Measurements from ENCODE around the gene PLEKHG4B.

The PLEKHG4B gene

DNA sequence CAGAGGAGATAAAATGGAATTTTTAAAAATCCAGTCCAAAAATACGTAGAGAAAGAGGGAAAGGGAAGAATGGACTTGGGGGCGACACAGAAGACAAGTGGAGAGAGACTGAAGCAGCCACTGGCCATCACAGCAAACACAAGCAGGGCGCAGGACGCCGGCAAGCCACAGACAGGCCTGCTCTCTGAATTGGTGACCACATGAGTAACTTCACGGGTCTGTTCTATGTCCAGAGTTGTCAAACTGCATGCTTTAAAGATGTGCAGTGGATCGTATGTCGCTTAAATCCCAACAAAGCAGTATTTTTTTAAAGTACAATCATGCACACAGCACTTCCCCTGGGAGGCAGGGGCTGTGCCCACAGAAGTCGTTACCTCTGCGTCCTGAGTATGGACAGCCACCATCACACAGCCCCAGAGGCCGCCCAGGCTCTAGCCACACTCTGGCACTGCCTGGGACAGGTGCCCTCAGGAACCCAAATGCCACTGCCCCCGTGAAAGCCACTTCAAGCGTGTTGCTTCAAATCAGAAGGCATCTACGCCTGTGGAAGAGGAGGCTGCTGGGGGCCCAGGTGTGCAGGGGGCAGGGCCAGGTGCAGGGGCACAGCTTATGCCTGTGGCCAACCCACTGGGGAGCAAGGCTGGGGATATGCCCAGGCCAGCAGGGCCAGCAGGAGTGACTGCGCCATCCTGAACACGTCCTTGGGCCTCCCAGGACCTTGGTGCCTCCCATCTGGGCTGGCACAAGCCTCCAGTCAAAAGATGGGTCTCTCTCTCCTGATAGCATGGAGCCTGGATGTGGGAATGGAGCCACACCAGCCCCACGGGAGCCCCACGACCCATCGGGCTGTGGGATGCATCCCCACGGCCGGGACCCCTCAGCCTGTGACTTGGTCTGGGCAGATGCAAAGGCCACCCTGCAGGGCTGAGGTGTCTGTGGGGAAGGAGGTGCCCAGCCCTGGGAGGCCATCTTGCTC is 93.4 kb downstream of the PLEKHG4B start:
- no peaks in the 10 kb centered on the region for H3K9me3 Mint-ChIP-seq (ENCODE audit: low read depth)
- no peaks in the 10 kb centered on the region for H3K36me3 Mint-ChIP-seq
- no peak overlapping the region for H3K4me3 Mint-ChIP-seq
- H3K27me3 Mint-ChIP-seq: peaks cover 2% of the 10 kb centered on the region
- no peak overlapping the region for H3K27ac Mint-ChIP-seq
- H3K4me1 Mint-ChIP-seq (ENCODE audit: low read depth): peaks cover 10% of the 10 kb centered on the region

DNA sequence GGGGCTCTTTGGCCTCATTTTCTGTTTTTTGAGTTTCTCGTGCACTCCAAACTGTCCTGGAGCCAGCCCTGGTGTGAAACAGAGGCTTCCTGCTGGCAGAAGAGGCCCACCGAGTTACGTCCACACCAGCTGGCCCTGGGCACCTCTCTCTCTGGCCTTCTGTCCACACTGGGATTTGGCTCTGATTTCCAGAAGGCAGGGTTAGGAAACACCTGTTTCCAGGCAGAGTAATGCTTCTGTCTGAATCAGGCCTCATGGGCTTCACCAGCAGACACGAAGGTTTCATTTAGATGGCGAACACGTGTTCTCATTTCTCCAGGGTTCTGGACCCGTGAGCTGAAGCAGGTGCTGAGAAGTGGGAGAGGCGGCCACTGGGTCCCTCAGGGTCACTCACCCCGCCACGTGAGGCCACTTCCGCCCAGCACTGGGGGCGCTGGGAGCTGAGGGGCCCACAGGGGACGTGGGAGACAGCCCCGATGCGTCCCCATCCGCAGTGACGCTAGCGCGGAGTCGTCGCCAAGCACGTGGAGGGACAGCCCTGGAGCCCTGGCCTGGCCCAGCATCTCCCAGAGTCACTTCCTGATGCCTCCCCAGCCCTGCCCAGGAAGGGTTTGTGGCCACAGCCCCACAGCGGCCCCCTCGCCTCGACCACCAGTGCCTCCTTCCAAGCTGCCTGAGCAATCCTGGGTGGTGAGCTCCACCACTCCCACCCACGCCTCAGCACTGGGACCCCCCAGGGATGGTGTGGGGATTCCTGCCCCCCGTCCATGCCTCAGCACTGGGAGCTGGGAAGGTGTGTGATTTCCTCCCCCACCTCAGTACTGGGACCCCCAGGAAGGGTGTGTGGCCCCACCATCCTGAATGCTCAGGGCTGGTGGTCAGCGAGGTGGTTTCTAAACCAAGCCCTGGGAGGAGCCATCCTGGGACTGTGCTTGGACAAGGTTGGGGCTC is 94.4 kb downstream of the PLEKHG4B start:
- Mint-ChIP-seq H3K4me3 (no peak overlapping the region), H3K36me3 (no peaks in the 10 kb centered on the region), H3K9me3 (ENCODE audit: low read depth) (no peaks in the 10 kb centered on the region), H3K27ac (no peak overlapping the region), H3K27me3 (peaks cover 2% of the 10 kb centered on the region), H3K4me1 (ENCODE audit: low read depth) (peaks cover 11% of the 10 kb centered on the region)

DNA sequence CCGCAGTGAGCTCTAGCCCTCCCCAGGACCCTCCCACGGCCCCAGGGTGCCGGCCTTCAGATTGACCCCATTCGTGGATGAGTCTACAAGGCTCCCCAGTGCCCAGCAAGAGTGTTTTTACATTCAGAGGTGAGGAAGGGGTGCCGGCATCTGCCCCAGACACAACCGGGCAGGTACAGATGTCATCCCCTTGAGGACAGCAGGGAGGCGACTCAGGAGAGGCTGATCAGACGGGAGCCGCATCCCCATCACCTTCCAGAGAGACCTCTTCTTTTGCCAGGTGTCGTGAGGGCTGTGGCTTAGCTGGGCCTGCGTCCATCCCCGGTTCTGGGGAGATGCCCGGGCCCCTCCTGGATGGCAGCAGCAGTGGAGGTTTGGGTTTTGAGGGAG is 95.1 kb downstream of the PLEKHG4B start:
- Mint-ChIP-seq H3K4me3 (no peak overlapping the region), H3K9me3 (ENCODE audit: low read depth) (no peaks in the 10 kb centered on the region), H3K36me3 (no peaks in the 10 kb centered on the region), H3K4me1 (ENCODE audit: low read depth) (peaks cover 11% of the 10 kb centered on the region), H3K27ac (no peak overlapping the region), H3K27me3 (peaks cover 2% of the 10 kb centered on the region)

DNA sequence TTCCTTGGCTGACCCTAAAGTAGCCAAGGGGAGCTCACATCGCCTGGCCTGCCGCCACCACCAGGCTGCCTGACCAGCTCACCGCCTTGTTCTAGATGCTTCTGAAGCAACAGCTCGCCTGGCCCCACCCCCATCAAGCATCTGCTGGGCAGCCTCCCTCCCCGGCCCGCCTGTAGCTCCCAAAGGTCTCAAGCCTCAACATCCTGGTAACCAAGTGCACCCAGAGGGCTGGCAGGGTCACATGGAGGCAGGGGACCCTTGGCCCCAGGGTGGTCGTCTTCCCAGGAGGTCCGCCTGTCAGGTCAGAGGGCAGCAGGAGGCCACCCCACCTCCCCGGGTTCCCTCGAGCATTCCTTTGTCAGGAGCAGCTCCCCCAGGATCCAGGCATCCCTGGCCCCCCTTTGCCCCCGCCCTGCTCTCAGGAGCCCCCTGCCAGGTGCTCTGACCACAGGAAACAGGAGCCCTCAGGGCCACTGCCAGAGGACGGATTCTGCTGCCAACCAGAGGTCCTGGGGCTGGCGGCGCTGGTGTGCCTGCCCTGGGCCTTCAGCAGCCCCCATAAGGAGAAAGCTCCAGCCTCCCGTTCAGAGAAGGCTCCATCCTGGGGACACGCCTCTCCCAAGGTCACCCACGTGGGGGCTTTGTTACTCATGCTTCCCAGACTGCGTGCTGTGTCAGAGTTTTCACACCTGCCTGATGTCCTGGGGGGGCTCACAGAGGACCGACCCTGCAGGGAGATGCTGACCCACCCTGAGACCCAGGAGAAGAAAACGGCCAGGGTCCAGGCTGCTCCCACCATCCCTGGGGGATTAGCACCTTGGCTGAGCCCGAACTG is 95.9 kb downstream of the PLEKHG4B start:
- peak overlapping the region; percentile 51 for H3K4me3 Mint-ChIP-seq
- no peak overlapping the region for H3K27ac Mint-ChIP-seq

DNA sequence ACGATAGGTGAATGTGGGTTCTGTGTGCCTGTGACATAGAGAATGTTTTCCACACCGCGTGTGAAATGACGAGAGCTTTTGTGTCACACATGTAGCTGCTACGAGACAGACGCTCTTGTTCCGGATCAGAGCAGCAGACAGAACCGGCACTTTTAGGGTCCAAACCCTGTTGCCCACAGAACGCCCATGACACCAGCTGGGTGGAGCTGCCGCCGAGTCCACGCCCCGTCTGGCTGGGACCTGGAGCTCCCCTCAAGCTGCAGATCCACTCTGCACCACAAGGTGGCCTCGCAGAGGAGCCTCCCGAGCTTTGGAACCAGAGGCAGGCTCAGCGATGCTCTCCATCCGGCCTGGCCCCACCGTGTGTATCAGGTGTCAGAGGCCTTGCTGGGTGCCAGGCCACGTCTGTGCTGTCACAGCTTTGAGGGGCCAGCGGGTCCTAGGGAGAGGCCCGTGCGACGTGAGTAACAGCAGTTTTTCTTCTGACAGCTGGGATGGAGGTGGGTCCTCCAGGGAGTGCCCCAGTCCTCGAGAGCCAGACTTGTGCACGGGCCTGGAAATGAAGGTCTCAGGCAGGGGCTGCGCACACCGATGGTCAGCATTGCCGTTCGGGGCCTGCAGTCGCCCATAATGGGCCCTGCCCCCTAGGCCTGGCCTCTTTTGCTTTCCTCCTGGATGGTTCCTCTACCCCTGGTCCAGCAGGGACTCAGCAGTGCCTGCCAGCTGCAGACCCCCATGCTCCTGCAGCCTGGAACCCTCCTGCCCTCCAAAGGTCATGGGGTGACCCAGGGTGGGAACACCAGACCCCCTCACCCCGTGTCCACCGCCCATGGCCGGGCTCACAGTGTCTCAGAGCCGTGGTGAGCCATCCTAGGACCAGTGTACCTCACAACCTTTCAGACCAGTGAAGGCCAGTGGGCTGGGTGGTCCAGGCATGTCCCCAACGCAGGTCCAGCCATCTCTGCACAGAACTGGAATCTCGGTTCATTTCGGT is 96.8 kb downstream of the PLEKHG4B start:
- Mint-ChIP-seq H3K4me3 (peak overlapping the region; percentile 51), H3K27ac (no peak overlapping the region)

More for the DNA sequence above, 95.9 kb downstream of the PLEKHG4B start:
- Mint-ChIP-seq H3K4me1 (ENCODE audit: low read depth) (peaks cover 13% of the 10 kb centered on the region), H3K27me3 (peaks cover 2% of the 10 kb centered on the region), H3K36me3 (no peaks in the 10 kb centered on the region), H3K9me3 (ENCODE audit: low read depth) (no peaks in the 10 kb centered on the region)

DNA sequence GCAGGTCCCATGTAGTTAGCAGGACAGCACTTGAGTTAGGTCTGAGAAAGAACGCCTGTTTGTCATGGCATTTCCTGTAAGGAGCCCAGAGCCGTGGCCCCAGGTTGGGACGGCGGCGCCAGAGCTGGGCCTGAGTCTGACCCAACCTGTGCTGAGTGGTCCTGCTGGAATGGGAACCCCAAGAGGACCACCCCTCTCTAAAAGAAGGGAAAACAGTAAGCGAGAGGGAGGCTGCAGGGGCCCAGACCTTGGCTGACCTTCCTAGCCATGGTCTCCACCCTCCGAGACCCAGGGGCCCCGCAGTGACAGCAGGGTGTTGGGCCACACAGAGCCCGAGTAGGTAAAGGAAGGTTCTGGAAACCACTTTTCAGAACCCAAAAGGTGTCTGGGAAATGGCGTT is 97.5 kb downstream of the PLEKHG4B start:
- Mint-ChIP-seq H3K4me1 (ENCODE audit: low read depth) (peaks cover 13% of the 10 kb centered on the region), H3K9me3 (ENCODE audit: low read depth) (no peaks in the 10 kb centered on the region), H3K36me3 (no peaks in the 10 kb centered on the region), H3K27me3 (peaks cover 2% of the 10 kb centered on the region), H3K27ac (no peak overlapping the region), H3K4me3 (no peak overlapping the region)

More for the DNA sequence above, 96.8 kb downstream of the PLEKHG4B start:
- Mint-ChIP-seq H3K36me3 (no peaks in the 10 kb centered on the region), H3K9me3 (ENCODE audit: low read depth) (no peaks in the 10 kb centered on the region), H3K27me3 (peaks cover 2% of the 10 kb centered on the region), H3K4me1 (ENCODE audit: low read depth) (peaks cover 13% of the 10 kb centered on the region)

DNA sequence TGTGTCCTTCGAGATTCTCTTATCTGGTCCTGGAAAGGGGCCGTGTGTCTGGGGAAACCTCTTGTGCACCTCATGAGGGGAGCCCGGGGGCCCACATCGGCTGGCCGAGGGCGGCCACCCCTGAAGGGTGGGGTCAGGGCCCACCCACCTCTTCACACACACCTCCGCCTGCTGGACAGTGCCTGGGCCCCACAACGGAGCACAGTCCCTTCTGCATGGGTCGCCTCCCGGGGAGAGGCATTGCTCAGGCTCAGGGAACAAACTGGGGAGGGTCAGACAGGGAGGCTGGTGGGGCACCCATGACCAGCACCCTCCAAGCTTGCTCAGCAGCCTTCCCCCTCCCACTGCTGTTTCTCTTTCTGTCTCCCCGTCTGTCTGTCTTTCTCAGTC is 98.0 kb downstream of the PLEKHG4B start:
- no peaks in the 10 kb centered on the region for H3K36me3 Mint-ChIP-seq
- no peaks in the 10 kb centered on the region for H3K9me3 Mint-ChIP-seq (ENCODE audit: low read depth)
- H3K27me3 Mint-ChIP-seq: no peaks in the 10 kb centered on the region
- no peak overlapping the region for H3K27ac Mint-ChIP-seq
- peaks cover 13% of the 10 kb centered on the region for H3K4me1 Mint-ChIP-seq (ENCODE audit: low read depth)
- peak overlapping the region; percentile 8 for H3K4me3 Mint-ChIP-seq

DNA sequence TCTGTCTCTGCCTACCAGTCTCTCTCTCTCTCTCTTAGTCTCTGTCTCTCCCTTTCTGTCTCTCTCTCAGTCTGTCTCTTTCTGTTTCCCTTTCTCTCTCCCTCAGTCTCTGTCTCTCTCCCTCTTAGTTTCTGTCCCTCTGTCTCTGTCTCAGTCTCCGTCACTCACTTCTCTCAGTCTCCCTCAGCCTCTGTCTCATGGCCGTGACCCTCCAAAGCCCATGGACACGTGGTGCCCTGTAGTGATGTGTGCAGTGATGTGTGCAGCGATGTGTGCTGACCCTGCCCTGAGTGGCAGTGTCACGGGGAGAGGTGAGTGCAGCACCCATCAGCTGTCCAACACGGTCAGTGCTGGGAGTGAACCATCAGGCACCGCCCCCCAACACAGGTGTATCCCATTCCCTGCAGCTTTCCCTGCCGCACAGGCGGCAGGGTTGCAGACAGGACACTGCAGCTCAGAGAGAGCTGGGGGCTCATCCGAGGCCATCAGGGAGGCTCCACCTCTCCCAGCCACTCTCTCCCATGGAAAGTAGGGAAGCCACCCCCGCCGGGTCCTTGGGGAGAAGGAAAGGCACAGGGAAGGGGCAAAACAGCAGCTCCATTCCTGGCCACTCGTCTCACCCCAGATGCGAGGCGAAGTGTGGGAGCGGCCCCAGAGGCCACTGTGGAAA is 98.5 kb downstream of the PLEKHG4B start:
- Mint-ChIP-seq H3K4me3 (peak overlapping the region; percentile 8), H3K4me1 (ENCODE audit: low read depth) (peaks cover 13% of the 10 kb centered on the region), H3K9me3 (ENCODE audit: low read depth) (no peaks in the 10 kb centered on the region), H3K27ac (no peak overlapping the region), H3K27me3 (no peaks in the 10 kb centered on the region), H3K36me3 (no peaks in the 10 kb centered on the region)

GRCh38 chr5:191036-191948 is 99.3 kb downstream of the PLEKHG4B start, which contains the start of gene LRRC14B:
TSS of gene LRRC14B (plus strand) at chr5:191495. CDS start at chr5:191539, 44 bp downstream.
- no peaks in the 10 kb centered on the region for H3K9me3 Mint-ChIP-seq (ENCODE audit: low read depth)
- no peaks in the 10 kb centered on the region for H3K36me3 Mint-ChIP-seq
- H3K4me1 Mint-ChIP-seq (ENCODE audit: low read depth): peaks cover 13% of the 10 kb centered on the region
- no peaks in the 10 kb centered on the region for H3K27me3 Mint-ChIP-seq
- H3K27ac Mint-ChIP-seq: no peak within 1 kb of the TSS
- H3K4me3 Mint-ChIP-seq: peak within 1 kb of the TSS; percentile 65

DNA sequence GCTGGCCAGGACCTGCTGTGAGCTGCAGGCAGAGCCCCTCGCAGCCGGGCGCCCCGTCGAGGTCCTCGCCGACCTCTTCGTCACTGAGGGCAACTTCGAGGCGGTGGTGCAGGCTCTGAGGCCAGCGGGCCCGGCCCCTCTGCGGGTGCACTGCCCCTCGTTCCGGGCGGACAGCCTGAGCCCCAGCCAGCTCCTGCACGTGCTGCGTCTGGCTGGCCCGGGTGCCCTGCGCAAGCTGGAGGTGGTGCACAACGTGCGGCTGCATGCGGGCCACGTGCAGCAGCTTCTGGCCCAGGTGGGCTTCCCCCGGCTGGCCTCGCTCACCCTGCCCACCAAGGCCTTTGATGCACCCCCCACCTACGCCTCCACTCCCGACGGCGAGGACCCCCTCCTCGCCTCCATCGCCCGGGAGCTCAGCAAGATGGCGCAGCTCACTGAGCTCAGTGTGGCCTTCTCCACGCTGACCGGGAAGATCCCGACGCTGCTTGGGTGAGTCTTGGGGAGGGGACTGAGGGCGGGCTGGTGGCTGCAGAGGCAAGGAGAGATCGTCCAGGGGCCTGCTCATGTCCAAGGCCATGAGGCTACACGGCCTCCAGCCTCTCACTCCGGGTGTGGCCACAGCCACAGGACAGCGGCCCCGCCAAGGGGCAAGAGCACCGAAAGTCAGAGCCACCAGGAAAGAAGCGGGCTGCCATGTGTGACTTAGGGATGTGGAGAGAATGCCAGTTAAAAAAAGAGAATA is 100.2 kb downstream of the PLEKHG4B start:
- H3K4me3 Mint-ChIP-seq: peak overlapping the region; percentile 32
- H3K36me3 Mint-ChIP-seq: no peaks in the 10 kb centered on the region
- H3K4me1 Mint-ChIP-seq (ENCODE audit: low read depth): peaks cover 13% of the 10 kb centered on the region
- no peak overlapping the region for H3K27ac Mint-ChIP-seq
- H3K9me3 Mint-ChIP-seq (ENCODE audit: low read depth): no peaks in the 10 kb centered on the region
- no peaks in the 10 kb centered on the region for H3K27me3 Mint-ChIP-seq

GRCh38 chr5:192691-192969 is 100.7 kb downstream of the PLEKHG4B start:
- H3K9me3 Mint-ChIP-seq (ENCODE audit: low read depth): no peaks in the 10 kb centered on the region
- no peaks in the 10 kb centered on the region for H3K27me3 Mint-ChIP-seq
- peaks cover 13% of the 10 kb centered on the region for H3K4me1 Mint-ChIP-seq (ENCODE audit: low read depth)
- H3K27ac Mint-ChIP-seq: no peak overlapping the region
- H3K4me3 Mint-ChIP-seq: peak overlapping the region; percentile 32
- H3K36me3 Mint-ChIP-seq: no peaks in the 10 kb centered on the region
